Pancreas (tissue), 10 donors: Measurements from ENCODE around the gene ITPR3. TPM values are rescaled to one million over a fixed set of nuclear protein-coding genes. Genes with fewer than 3 reads are reported as not detected.
A peak's percentile ranks its signal among the peaks of the same experiment; 100 is the strongest.

Experiments used
- ATAC-seq, 4 donors: fragments of 200-7000 bp; cut with Tn5 transposase; one replicate each; pipeline versions ENCODE4 v1.8.0 to v1.9.1; 2020; ENCODE audit warnings: mild to moderate bottlenecking in 4 of 4, moderate library complexity in 4 of 4
- DNase-seq, 6 donors: peaks; one replicate each; pipeline ENCODE4 v3.0.0-alpha.2; 2020
- FAIRE-seq: peaks from 2 replicates; lab custom pipeline; 2012; peaks lifted over from hg19 to GRCh38; lab: Jason Lieb, UNC
- H3K27ac ChIP-seq, 4 donors: fragments of 200-600 bp; sonication (generic); 1 replicate in 3 of 4; 2 replicates in 1 of 4; pipeline versions ENCODE4 v1.5.0 to v1.8.0; 2020
- H3K27me3 ChIP-seq, 4 donors: fragments of 200-600 bp; one replicate each; pipeline ENCODE4 v1.8.0; 2021
- H3K36me3 ChIP-seq, 3 donors: fragments of 200-600 bp; sonication (generic) in 1 of 3; one replicate each; pipeline versions ENCODE4 v1.5.0 to v1.8.0; 2020 to 2021
- H3K4me1 ChIP-seq, 3 donors: fragments of 200-600 bp; one replicate each; pipeline ENCODE4 v1.8.0; 2021
- H3K4me3 ChIP-seq, 4 donors: fragments of 200-600 bp; sonication (generic) in 2 of 4; one replicate each; pipeline versions ENCODE4 v1.5.0 to v1.8.0; 2020 to 2021
- H3K9me3 ChIP-seq, 4 donors: fragments of 200-600 bp; one replicate each; pipeline ENCODE4 v1.8.0; 2021
- CTCF ChIP-seq, 4 donors: fragments of 200-600 bp; sonication (generic) in 3 of 4; IDR thresholded peaks; one replicate each; pipeline versions ENCODE4 v1.5.0 to v1.8.0; 2021; ENCODE audit warnings: antibody characterized with exemption in 4 of 4
- WGBS, 2 donors: extraction: QIAGEN DNeasy Blood & Tissue Kit; methylation state at CpG; one replicate each; pipeline ENCODE4 v1.1.7; 2013; 5-methylcytosine and 5-hydroxymethylcytosine counted together
- intact Hi-C, 3 donors: fragments of 100-400 bp; cut with DNase I; formaldehyde crosslinking; loops; one replicate each; pipeline versions ENCODE4 v1.11.1 to v1.14.2; 2022
- polyA plus RNA-seq, 2 donors: library from polyadenylated mRNA; stranded (reverse); fragments of 200-250 nt; gene quantifications; one replicate each; pipeline ENCODE4 v1.2.3, GENCODE V29; 2013
- total RNA-seq, 6 donors: library from RNA; stranded (reverse); fragmentation: NEBNext Ultra II Directional in 4 of 6; extraction: Animal tissue kit (Norgen Biotek cat#: 25700) in 4 of 6; gene quantifications; one replicate each; pipeline versions ENCODE4 v1.2.1 to v1.2.4, GENCODE V29; 2021 to 2023
- donor health status: healthy with polysubstance abuse.
- donor health status: DM: no; HTN: no; CAD: no; lungs with moderate emphysema.
- donor health status: DM: no; HTN: no; CAD: no.
- donor health status: control.
- donor health status: control.
- donor health status: Bipolar disorder and iron deficiency.
- donor health status: DM: yes; HTN: yes; CAD: no.
- donor health status: DM: no; HTN: no; CAD: no.
- donor health status: DM: no; HTN: no; CAD: no.
- donor health status: DM: yes; HTN: yes; CAD: no.

Gene ITPR3
- total and polyA plus RNA-seq, 8 donors: 9.1 to 20.3 (median 12.9) TPM

- H3K9me3 ChIP-seq: no peaks in the 10 kb centered on the region
- H3K36me3 ChIP-seq: no peaks in the 10 kb centered on the region
- no peaks in the 10 kb centered on the region for H3K4me1 ChIP-seq
- FAIRE-seq (no peak), DNase-seq (no peak), ATAC-seq (no peak)
- intact Hi-C loops: no loop called here
- H3K27ac ChIP-seq: no peak overlapping the region
- TF ChIP-seq CTCF (IDR thresholded peaks at IDR 0.05): no peak
- WGBS, 2 donors: 63 to 95% methylated on average over 4 of the region's 4 CpGs
- H3K27me3 ChIP-seq: no peaks in the 10 kb centered on the region
- H3K4me3 ChIP-seq: no peak overlapping the region
Measured at GRCh38 chr6:33597551-33598322, 23.4 kb upstream of the ITPR3 start.

- no peak for DNase-seq
- H3K4me3 ChIP-seq: no peak overlapping the region
- no peaks in the 10 kb centered on the region for H3K36me3 ChIP-seq
- H3K4me1 ChIP-seq: no peaks in the 10 kb centered on the region
- no peaks in the 10 kb centered on the region for H3K9me3 ChIP-seq
- no peaks in the 10 kb centered on the region for H3K27me3 ChIP-seq
- intact Hi-C loops: no loop called here
- TF ChIP-seq CTCF (IDR thresholded peaks at IDR 0.05): no peak
- FAIRE-seq: no peak
- peak; percentile 16 to 68 (median 54) for ATAC-seq
- WGBS, 2 donors: 60 to 64% methylated on average over 9 of the region's 9 CpGs
- no peak overlapping the region for H3K27ac ChIP-seq
Measured at GRCh38 chr6:33599413-33599938, 21.6 kb upstream of the ITPR3 start.

GRCh38 chr6:33600761-33601160 lies 20.4 kb upstream of the ITPR3 start:
- Histone ChIP-seq H3K36me3 (no peaks in the 10 kb centered on the region), H3K27ac (no peak overlapping the region), H3K4me3 (no peak overlapping the region), H3K9me3 (no peaks in the 10 kb centered on the region), H3K4me1 (no peaks in the 10 kb centered on the region), H3K27me3 (no peaks in the 10 kb centered on the region)
- FAIRE-seq (no peak), ATAC-seq (no peak), DNase-seq (no peak)
- intact Hi-C loops: no loop called here
- no peak for TF ChIP-seq CTCF (IDR thresholded peaks at IDR 0.05)
- WGBS, 2 donors: 73 to 86% methylated on average over 5 to 6 of the region's 6 CpGs

- Histone ChIP-seq H3K27me3 (no peaks in the 10 kb centered on the region), H3K36me3 (no peaks in the 10 kb centered on the region), H3K27ac (no peak overlapping the region), H3K4me3 (no peak overlapping the region), H3K4me1 (no peaks in the 10 kb centered on the region), H3K9me3 (no peaks in the 10 kb centered on the region)
- DNase-seq (no peak), FAIRE-seq (no peak), ATAC-seq (no peak)
- intact Hi-C loops: no loop called here
- WGBS, 2 donors: 16 to 19% methylated on average over 2 of the region's 2 CpGs
- no peak for TF ChIP-seq CTCF (IDR thresholded peaks at IDR 0.05)
Measured at GRCh38 chr6:33602180-33602579, 18.9 kb upstream of the ITPR3 start.
